B cell (primary cell): ENCODE measurements around the gene NR1D1. TPM values are rescaled to one million over a fixed set of nuclear protein-coding genes. Genes with fewer than 3 reads are reported as not detected.

ENCODE experiments used
- ATAC-seq: fragments of 200-7000 bp; cut with Tn5 transposase; one replicate; pipeline ENCODE4 v1.10.0; 2021; ENCODE audit warnings: low read depth, mild to moderate bottlenecking, moderate number of reproducible peaks, moderate library complexity
- CTCF ChIA-PET: fragments of 350-600 bp; sonication (Branson Sonifier 250); formaldehyde crosslinking; loops from one replicate; lab custom pipeline; 2021; ENCODE audit warnings: antibody characterized with exemption, inconsistent platforms; lab: Charles Lee
- POLR2A ChIA-PET: fragments of 350-600 bp; sonication (Branson Sonifier 250); formaldehyde crosslinking; loops from one replicate; lab custom pipeline; 2021; ENCODE audit warnings: antibody characterized with exemption; lab: Charles Lee
- DNase-seq: peaks from one replicate; pipeline ENCODE4 v3.0.0; 2013
- H2AFZ ChIP-seq: 2 replicates; pipeline ENCODE4 v1.6.1; 2012; ENCODE audit warnings: mild to moderate bottlenecking, low read depth, low read length; ENCODE audit not compliant: insufficient read depth, poor library complexity, severe bottlenecking
- H3K27ac ChIP-seq, 2 donors: 1 replicate in 1 of 2; 2 replicates in 1 of 2; pipeline ENCODE4 v1.5.1; 2012 to 2013; ENCODE audit warnings: low read length in 2 of 2, mild to moderate bottlenecking in 2 of 2, moderate library complexity in 1 of 2
- H3K27me3 ChIP-seq, 4 experiments: fragments of 200-600 bp in 1 of 4; sonication (generic) in 1 of 4; replicated peaks in 1 of 4; 1 replicate in 2 of 4; 2 replicates in 2 of 4; pipeline versions ENCODE4 v1.6.1 to v1.7.0; 2013 to 2016; ENCODE audit warnings: low read length in 3 of 4, mild to moderate bottlenecking in 2 of 4, mixed read lengths in 1 of 4, moderate library complexity in 1 of 4; ENCODE audit not compliant: insufficient read depth in 4 of 4, control insufficient read depth in 3 of 4; ENCODE audit errors: control extremely low read depth in 1 of 4
- H3K36me3 ChIP-seq, 2 experiments: replicated peaks in 1 of 2; 1 replicate in 1 of 2; 2 replicates in 1 of 2; pipeline versions ENCODE4 v1.6.1 to v1.7.1; 2013; ENCODE audit warnings: low read length in 1 of 2; ENCODE audit not compliant: insufficient read depth in 2 of 2, control insufficient read depth in 1 of 2; ENCODE audit errors: control extremely low read depth in 1 of 2, extremely low read depth in 1 of 2
- H3K4me1 ChIP-seq, 2 donors: fragments of 200-600 bp in 1 of 2; sonication (generic) in 1 of 2; 1 replicate in 1 of 2; 2 replicates in 1 of 2; pipeline versions ENCODE4 v1.5.1 to v1.6.1; 2013 to 2017; ENCODE audit warnings: low read length in 2 of 2; ENCODE audit not compliant: control insufficient read depth in 2 of 2, insufficient read depth in 2 of 2
- H3K4me2 ChIP-seq: replicated peaks from 2 replicates; pipeline ENCODE3; 2012; ENCODE audit warnings: mild to moderate bottlenecking, low read depth, low read length; ENCODE audit not compliant: poor library complexity, severe bottlenecking
- H3K4me3 ChIP-seq, 5 experiments: fragments of 200-600 bp in 1 of 5; sonication (generic) in 1 of 5; 1 replicate in 3 of 5; 2 replicates in 2 of 5; pipeline versions ENCODE4 v1.5.1 to v1.7.0; 2011 to 2016; ENCODE audit warnings: low read length in 4 of 5, mild to moderate bottlenecking in 4 of 5, low read depth in 2 of 5, control low read depth in 1 of 5, moderate library complexity in 1 of 5; ENCODE audit not compliant: insufficient read depth in 1 of 5; ENCODE audit errors: control extremely low read depth in 1 of 5, extremely low read depth in 1 of 5
- H3K79me2 ChIP-seq: fragments of 200-600 bp; sonication (generic); one replicate; pipeline ENCODE4 v1.6.0; 2016; ENCODE audit warnings: low read length; ENCODE audit not compliant: control insufficient read depth, insufficient read depth
- H3K9ac ChIP-seq: fragments of 200-600 bp; sonication (generic); 2 replicates; pipeline ENCODE4 v1.6.1; 2017; ENCODE audit warnings: mild to moderate bottlenecking, low read length, moderate library complexity
- H3K9me3 ChIP-seq, 3 donors: one replicate each; pipeline versions ENCODE4 v1.6.1 to v1.7.1; 2013; ENCODE audit warnings: low read length in 2 of 3; ENCODE audit not compliant: control insufficient read depth in 2 of 3, insufficient read depth in 1 of 3; ENCODE audit errors: control extremely low read depth in 1 of 3
- H4K20me1 ChIP-seq: 2 replicates; pipeline ENCODE4 v1.6.0; 2012; ENCODE audit warnings: mild to moderate bottlenecking, low read length; ENCODE audit not compliant: insufficient read depth, control insufficient read depth, poor library complexity, severe bottlenecking
- H3K27ac Mint-ChIP-seq: one replicate; pipeline ENCODE4 v1.8.0; 2021; ENCODE audit warnings: mixed read lengths
- H3K27me3 Mint-ChIP-seq: one replicate; pipeline ENCODE4 v1.8.0; 2021; ENCODE audit warnings: mixed read lengths
- H3K4me1 Mint-ChIP-seq: one replicate; pipeline ENCODE4 v1.8.0; 2021; ENCODE audit warnings: mixed read lengths
- H3K4me3 Mint-ChIP-seq: one replicate; pipeline ENCODE4 v1.8.0; 2021; ENCODE audit warnings: mixed read lengths
- H3K9me3 Mint-ChIP-seq: one replicate; pipeline ENCODE4 v1.8.0; 2022; ENCODE audit warnings: mixed read lengths; ENCODE audit not compliant: insufficient read depth
- CTCF ChIP-seq: fragments of 200-600 bp; IDR thresholded peaks from one replicate; pipeline ENCODE4 v1.8.0; 2022; ENCODE audit warnings: antibody characterized with exemption, mild to moderate bottlenecking
- EZH2 ChIP-seq: IDR thresholded peaks from 2 replicates; pipeline ENCODE4 v1.6.1; 2012; ENCODE audit warnings: borderline replicate concordance, low read depth, mild to moderate bottlenecking, moderate library complexity, low read length; ENCODE audit not compliant: insufficient read depth, poor library complexity, severe bottlenecking
- WGBS: methylation state at CpG from one replicate; pipeline ENCODE4 v1.1.5; 2013; ENCODE audit warnings: missing lambda C conversion rate; ENCODE audit not compliant: insufficient coverage; 5-methylcytosine and 5-hydroxymethylcytosine counted together
- intact Hi-C: fragments of 100-400 bp; cut with micrococcal nuclease; formaldehyde crosslinking; loops from one replicate; pipeline ENCODE4 v1.10.0; 2022
- polyA plus RNA-seq: library from polyadenylated mRNA; depleted of rRNA; stranded (reverse); fragments of >200 nt; gene quantifications from 2 replicates; pipeline ENCODE4 v1.2.3, GENCODE V29; 2012
- total RNA-seq, 2 donors: library from RNA; stranded (reverse); fragments of 120-200 nt in 1 of 2; gene quantifications; 1 replicate in 1 of 2; 2 replicates in 1 of 2; pipeline versions ENCODE4 v1.2.3 to v1.2.4, GENCODE V29; 2013 to 2022

NR1D1 gene
- total and polyA plus RNA-seq, 2 donors (not counting 1 experiment from before 2014, with no cell fraction given), result 6.7 to 7.7 TPM

- Histone ChIP-seq H3K4me1 (peaks cover 3 to 6% of the 10 kb centered on the region in 2 donors), H3K4me2 (no peak overlapping the region), H4K20me1 (no peaks in the 10 kb centered on the region), H3K27me3 (no peaks in the 10 kb centered on the region), H2AFZ (no peak overlapping the region), H3K9me3 (no peaks in the 10 kb centered on the region), H3K9ac (no peak overlapping the region), H3K27ac (peak overlapping the region in 1 of 2 donors; percentile 19), H3K36me3 (peaks cover 0 to 67% of the 10 kb centered on the region in 2 experiments), H3K4me3 (no peak overlapping the region), H3K79me2 (peaks cover 39% of the 10 kb centered on the region)
- DNase-seq (no peak), ATAC-seq (no peak)
- H3K9me3 Mint-ChIP-seq, result no peaks in the 10 kb centered on the region
- H3K4me1 Mint-ChIP-seq, result no peaks in the 10 kb centered on the region
- intact Hi-C loops, result no loop called here
- no peaks in the 10 kb centered on the region for H3K27me3 Mint-ChIP-seq
- H3K4me3 Mint-ChIP-seq, result no peak overlapping the region
- CTCF ChIA-PET, result interaction anchor here (1.2 to 1.5 kb wide), 6 partner anchors 11 to 107 kb away, joined by 3 to 4 read pairs (median 3); no protein-coding TSS in a partner anchor
- no peak for TF ChIP-seq CTCF
- peak overlapping the region; percentile 32 for H3K27ac Mint-ChIP-seq
- 100% methylated on average over 4 of the region's 7 CpGs for WGBS
- POLR2A ChIA-PET, result no interaction called here
These were observed 33.8 kb upstream of the NR1D1 start for GRCh38 chr17:40134184-40134583.

- Mint-ChIP-seq H3K4me3 (no peak overlapping the region), H3K27me3 (no peaks in the 10 kb centered on the region), H3K27ac (no peak overlapping the region), H3K4me1 (peaks cover 4% of the 10 kb centered on the region), H3K9me3 (no peaks in the 10 kb centered on the region)
- Histone ChIP-seq H3K4me2 (no peak overlapping the region), H3K4me3 (no peak overlapping the region), H4K20me1 (no peaks in the 10 kb centered on the region), H3K36me3 (peaks cover 0 to 62% of the 10 kb centered on the region in 2 experiments), H3K9me3 (no peaks in the 10 kb centered on the region), H3K4me1 (no peaks in the 10 kb centered on the region), H3K79me2 (peaks cover 31% of the 10 kb centered on the region), H2AFZ (no peak overlapping the region), H3K27ac (peak overlapping the region in 1 of 2 donors; percentile 5), H3K9ac (no peak overlapping the region), H3K27me3 (no peaks in the 10 kb centered on the region)
- ChIA-PET POLR2A (interaction anchor here (0.7 to 1.3 kb wide), 2 partner anchors 47 to 76 kb away, joined by 3 to 4 read pairs; partner anchors contain the start of genes MED24 and RAPGEFL1), CTCF (interaction anchor here (0.7 to 1.8 kb wide), 2 partner anchors 17 to 36 kb away, joined by 3 to 6 read pairs; no protein-coding TSS in a partner anchor)
- WGBS, result 100% methylated on average over 2 of the region's 7 CpGs
- TF ChIP-seq CTCF, result no peak
- no peak for TF ChIP-seq EZH2
- no peak for ATAC-seq
- intact Hi-C loops, result no loop called here
- no peak for DNase-seq
These were observed 30.1 kb upstream of the NR1D1 start for GRCh38 chr17:40130352-40131042.
